Measurements from ENCODE around the gene PLEKHA4. TPM values are rescaled to one million over a fixed set of nuclear protein-coding genes. Genes with fewer than 3 reads are reported as not detected.
A peak's percentile ranks its signal among the peaks of the same experiment; 100 is the strongest.
"Not testable (repeated sequence)": the region's sequence is repeated elsewhere in the genome, so short reads cannot be mapped to it uniquely, and the experiment has no call there.

PLEKHA4 gene
- total RNA-seq, 1 experiment from 2014 or later: 3.0 TPM

DNA sequence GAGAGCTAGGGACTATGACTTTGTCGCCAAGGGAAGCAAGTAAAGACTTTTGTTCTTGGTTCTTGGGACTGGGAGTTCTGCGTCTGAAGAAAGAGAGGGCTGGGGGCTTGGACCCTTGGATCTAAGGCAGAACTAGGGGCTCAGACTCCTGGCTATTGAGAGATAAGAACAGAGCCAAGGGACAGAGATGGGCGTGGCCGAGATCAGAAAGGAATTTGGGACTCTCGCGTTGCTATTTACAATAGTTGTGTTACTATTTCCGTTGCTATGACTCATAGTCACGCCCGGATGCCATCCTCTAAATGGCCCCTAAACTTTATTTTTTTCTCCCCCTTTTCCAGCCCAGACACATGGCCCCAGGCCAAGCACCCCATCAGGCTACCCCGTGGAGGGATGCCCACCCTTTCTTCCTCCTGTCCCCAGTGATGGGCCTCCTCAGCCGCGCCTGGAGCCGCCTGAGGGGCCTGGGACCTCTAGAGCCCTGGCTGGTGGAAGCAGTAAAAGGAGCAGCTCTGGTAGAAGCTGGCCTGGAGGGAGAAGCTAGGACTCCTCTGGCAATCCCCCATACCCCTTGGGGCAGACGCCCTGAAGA, 4.6 kb upstream of the PLEKHA4 start:
- in situ Hi-C loops (cut with HindIII; ENCODE audit: low pct_unique_long_range_greater_than_20kb, low sequenced_read_pairs): no loop called here
- peak; percentile 91 for DNase-seq (ENCODE audit: low read depth, low spot score)

DNA sequence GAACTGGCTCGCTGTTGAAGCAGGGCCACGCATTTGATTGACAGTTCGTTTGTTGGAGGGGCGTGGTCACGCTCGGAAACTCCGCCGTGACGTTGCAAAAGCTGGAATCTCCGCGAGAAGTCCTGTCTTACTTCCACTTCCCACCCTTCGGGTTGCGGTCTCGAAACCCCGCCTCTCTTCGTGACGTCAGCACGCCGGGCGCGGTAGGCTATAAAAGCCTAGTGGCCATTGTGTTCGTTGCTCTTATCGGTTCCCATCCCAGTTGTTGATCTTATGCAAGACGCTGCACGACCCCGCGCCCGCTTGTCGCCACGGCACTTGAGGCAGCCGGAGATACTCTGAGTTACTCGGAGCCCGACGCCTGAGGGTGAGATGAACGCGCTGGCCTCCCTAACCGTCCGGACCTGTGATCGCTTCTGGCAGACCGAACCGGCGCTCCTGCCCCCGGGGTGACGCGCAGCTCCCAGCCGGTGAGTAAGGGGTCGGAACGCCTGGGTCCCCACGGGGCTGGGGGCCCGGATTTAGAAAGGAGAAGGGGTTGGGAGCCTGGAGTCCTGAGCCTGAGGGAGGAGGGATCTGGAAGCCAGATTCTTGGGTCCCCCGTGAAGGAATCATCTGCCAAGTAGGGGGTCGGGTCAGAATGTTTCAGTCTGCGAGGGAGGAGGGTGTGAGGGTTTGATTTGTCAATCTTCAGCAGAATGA, 3.9 kb upstream of the PLEKHA4 start, which contains the start of gene PPP1R15A:
TSS of gene PPP1R15A (plus strand) at position 240 of the 702 bp plus-strand sequence. CDS start 813 bp downstream, outside the sequence.
- in situ Hi-C loops (cut with HindIII; ENCODE audit: low pct_unique_long_range_greater_than_20kb, low sequenced_read_pairs): no loop called here
- peak; percentile 98 for DNase-seq (ENCODE audit: low read depth, low spot score)

DNA sequence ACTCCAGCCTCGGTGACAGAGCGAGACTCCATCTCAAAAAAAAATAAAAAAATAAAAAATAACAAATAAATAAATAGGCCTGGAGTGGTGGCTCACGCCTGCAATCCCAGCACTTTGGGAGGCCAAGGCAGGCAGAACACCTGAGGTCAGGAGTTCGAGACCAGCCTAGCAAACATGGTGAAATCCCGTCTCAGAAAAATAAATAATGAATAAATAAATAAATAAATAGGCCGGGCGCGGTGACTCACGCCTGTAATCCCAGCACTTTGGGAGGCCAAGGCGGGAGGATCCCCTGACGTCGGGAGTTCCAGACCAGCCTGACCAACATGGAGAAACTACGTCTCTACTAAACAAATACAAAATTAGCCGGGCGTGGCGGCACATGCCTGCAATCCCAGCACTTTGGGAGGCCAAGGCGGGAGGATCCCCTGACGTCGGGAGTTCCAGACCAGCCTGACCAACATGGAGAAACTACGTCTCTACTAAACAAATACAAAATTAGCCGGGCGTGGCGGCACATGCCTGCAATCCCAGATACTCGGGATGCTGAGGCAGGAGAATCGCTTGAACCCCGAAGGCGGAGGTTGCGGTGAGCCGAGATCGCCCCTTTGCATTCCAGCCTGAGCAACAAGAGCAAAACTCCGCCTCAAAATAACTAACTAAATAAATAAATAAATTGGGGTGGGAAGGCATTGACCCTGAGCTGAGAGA, 3.2 kb upstream of the PLEKHA4 start:
- DNase-seq (ENCODE audit: low read depth, low spot score); in situ Hi-C loops (cut with HindIII; ENCODE audit: low pct_unique_long_range_greater_than_20kb, low sequenced_read_pairs): not testable (repeated sequence)

DNA sequence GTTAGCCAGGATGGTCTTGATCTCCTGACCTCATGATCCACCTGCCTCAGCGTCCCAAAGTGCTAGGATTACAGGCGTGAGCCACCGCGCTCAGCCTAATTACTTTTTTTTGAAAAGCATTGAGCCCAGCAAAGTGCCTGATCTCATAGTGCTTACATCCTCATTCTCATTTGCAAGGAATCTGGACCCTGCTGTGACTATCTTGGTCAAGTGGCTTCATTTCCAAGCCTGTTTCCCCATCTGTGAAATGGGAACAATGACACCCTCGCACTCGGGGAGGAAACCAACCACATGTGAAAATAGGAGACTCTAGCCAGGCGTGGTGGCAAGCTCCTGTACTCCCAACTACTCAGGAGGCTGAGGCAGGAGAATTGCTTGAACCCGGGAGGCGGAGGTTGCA, 1.6 kb upstream of the PLEKHA4 start:
- no peak for DNase-seq (ENCODE audit: low read depth, low spot score)
- in situ Hi-C loops (cut with HindIII; ENCODE audit: low pct_unique_long_range_greater_than_20kb, low sequenced_read_pairs): no loop called here

DNA sequence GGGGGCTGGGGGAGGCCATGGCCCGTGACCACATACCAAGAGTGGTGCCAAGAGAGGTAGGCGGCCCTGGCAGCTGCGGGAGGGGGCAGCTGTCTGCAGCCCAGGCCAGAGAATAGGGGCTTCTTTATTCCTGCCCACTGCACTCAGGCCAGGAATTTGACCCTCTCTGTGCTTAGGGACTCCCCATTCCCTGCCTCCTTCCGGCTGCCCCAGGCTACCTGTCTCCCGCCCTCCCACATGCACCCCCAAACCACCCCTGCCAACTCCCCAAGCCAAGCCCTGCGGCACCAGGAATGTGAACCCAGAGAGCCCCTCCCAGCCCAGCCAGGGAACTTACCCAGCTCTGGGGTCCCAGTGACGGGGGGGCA, 687 bp downstream of the PLEKHA4 start:
- in situ Hi-C loops (cut with HindIII; ENCODE audit: low pct_unique_long_range_greater_than_20kb, low sequenced_read_pairs): no loop called here
- no peak for DNase-seq (ENCODE audit: low read depth, low spot score)

DNA sequence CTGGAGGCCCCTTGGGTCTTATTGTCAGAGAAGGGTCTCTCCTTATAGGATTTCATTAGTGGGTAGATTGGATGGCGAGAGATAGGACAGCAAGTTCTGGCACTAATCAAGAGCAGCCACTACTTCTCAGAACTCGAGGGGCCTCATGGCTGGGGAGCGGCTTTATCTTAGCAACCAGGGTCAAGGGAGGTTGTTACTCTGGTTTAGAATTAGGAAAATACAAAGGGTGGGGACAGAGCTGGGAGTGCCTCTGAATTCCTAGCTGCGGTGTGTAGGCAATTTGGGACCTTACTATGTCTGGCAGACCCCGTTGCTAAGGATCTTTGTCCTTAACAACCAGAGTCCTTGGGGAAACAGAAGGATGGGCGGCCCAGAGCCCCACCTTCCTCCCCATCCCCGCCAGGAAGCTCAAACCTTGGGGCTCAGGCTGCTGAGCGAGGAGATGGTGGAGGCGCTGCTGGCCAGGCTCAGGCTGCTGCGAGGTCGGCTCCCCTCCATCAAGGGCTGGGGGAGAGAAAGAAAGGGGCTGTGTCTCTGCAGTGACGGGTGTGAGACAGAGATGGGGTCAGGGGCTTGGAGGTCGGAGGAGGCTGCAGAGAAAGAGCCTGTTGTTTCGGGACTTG, 1.2 kb downstream of the PLEKHA4 start:
- no peak for DNase-seq (ENCODE audit: low read depth, low spot score)
- in situ Hi-C loops (cut with HindIII; ENCODE audit: low pct_unique_long_range_greater_than_20kb, low sequenced_read_pairs): no loop called here

DNA sequence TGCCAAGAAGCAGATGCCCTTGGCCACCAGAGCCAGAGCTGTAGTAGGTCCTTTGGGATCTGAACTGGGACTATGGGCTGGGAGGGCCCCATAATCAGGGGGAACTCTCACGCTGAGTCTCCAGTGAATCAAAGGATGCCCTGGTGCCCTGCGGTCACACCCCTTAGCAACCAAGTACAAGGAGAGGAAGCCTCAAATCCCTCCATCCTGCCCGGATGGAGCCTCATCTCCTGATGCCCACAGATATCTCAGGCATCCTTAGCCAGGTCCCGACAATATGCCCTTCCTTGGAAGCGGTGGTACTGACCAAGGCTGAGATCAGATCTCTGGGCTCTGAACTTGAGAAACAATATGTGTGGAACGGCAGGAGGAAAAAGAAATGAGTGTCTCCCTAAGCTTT, 1.7 kb downstream of the PLEKHA4 start:
- DNase-seq (ENCODE audit: low read depth, low spot score): no peak
- in situ Hi-C loops (cut with HindIII; ENCODE audit: low pct_unique_long_range_greater_than_20kb, low sequenced_read_pairs): no loop called here

DNA sequence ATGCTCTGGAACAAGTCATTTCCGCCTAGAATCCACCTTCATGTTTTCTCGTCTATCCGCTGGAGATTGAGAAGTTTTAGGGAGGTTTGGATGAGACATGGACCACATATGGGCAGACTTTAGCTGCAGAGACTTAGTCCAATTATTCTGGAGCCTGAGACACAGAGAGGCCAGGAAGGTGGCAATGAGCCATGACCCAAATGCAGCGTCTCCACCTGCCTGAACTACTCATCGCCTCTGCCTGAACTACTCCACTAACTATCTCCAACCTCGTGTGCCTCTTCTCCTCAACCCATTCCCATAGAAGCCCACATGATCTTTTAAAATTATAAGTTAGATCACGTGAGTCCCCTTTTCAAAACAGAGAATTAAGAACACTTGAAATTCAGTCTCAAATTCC, 5.6 kb downstream of the PLEKHA4 start:
- in situ Hi-C loops (cut with HindIII; ENCODE audit: low pct_unique_long_range_greater_than_20kb, low sequenced_read_pairs): no loop called here
- DNase-seq (ENCODE audit: low read depth, low spot score): no peak

DNA sequence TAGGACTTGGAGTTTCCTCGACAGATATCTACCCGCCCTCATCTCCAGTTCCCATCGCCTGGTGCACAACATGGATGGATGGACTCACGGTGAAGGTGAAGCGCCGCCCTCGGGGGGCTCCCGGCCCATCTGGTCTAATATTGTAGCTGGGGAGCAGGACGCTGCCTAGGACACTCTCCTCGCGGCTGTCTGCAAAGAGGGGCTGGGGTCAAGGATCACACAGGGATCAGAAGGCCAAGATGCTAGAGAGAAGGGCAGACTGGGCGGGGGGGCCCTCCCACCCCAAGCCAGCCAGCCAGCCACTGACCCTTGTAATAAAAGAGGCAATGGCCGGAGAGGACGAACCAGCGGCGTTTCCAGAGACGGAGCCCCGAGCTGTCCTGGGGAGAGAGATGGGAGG, 7.1 kb downstream of the PLEKHA4 start:
- no peak for DNase-seq (ENCODE audit: low read depth, low spot score)
- in situ Hi-C loops (cut with HindIII; ENCODE audit: low pct_unique_long_range_greater_than_20kb, low sequenced_read_pairs): no loop called here

DNA sequence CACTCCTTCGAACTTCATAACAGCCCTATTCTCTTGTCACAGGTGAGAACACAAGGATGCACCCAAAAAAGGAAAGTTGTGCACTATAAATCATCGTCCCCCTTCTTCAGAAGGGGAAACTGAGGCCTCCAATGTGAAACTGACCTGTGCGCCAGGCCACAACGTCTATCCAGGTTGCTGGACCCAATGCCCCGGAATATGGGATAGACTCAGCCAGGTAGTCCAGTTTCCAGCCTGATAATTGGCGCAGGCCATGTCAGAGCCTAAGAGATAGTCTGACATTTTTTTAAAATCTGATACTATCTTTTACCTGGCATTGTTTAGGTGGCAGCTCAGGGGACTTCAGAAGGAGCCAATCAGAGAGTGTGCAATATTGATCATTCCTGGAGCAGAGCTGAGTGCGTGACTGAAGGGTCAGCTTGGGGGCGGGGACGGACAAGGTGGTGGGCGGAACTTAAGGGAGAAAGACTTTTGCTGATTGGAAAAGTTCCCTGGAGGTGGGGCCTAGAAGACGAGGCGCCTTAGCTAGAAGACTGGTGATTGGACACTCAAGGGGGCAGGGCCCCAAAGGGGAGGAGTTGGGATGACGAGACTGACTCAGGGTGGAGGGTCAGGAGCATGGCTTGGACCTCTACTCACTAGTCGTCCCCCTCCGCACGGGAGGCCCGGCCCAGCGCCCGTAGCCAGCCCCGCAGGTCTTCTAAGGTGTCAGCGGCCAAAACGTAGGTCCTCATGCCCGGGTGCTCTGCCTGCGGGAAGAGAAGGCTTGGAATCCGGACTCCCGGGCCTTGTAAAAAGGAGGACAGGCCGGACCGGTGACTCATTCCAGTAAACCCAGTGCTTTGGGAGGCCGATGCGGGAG, 8.5 kb downstream of the PLEKHA4 start:
- DNase-seq (ENCODE audit: low read depth, low spot score): no peak
- in situ Hi-C loops (cut with HindIII; ENCODE audit: low pct_unique_long_range_greater_than_20kb, low sequenced_read_pairs): no loop called here

DNA sequence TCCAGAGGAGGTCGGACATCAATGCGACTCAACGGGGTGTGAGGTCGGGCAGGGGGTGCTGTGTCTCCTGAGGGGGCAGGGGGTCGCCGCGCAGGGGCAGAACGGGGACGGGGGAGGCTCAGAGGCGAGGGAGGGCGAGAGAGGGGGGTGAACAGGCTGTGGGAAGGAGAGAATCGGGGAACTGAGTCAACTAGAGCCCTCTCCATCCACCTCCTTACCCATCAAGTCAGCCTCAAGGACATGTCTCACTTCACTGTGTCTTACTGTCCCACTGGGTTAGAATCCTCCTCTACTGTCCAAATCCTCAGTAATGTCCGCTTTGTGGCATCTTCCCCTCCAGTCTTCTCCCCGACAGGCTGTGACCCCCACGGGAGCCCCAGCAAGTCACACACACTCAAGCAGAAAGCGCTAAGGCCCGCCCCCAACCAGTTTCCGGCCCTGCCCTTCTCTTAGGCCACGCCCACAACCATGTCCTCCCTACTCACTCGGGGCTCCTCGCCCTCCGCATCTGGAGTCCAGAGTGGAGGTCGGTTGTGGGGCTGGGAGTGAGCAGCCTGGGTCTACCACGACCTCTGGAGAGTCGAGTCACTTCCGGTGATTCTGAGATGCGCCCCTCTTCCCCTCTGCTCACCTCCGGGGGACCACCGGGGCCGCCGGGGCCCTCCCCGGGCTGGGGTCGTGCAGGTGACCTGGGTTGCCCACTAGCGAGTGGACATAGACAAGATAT, 9.3 kb downstream of the PLEKHA4 start:
- no peak for DNase-seq (ENCODE audit: low read depth, low spot score)
- in situ Hi-C loops (cut with HindIII; ENCODE audit: low pct_unique_long_range_greater_than_20kb, low sequenced_read_pairs): no loop called here

DNA sequence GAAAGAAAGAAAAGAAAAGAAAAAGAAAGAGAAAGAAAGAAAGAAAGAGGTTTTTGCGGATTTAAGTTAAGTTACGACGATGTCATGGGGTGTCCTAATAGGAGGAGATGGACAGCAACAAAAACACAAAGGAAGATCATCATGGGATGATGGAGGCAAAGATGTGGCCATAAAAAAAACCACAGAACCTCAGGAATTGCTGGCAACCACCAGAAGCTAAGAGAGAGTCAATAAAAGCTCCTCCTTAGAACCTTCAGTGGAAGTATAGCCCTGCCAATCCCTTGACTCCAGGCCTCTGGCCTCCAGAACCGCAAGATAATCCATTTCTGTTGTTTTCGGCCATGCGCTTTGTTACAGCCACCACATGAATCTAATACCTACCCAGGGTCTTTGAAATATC, 11.5 kb downstream of the PLEKHA4 start:
- in situ Hi-C loops (cut with HindIII; ENCODE audit: low pct_unique_long_range_greater_than_20kb, low sequenced_read_pairs): no loop called here
- no peak for DNase-seq (ENCODE audit: low read depth, low spot score)

DNA sequence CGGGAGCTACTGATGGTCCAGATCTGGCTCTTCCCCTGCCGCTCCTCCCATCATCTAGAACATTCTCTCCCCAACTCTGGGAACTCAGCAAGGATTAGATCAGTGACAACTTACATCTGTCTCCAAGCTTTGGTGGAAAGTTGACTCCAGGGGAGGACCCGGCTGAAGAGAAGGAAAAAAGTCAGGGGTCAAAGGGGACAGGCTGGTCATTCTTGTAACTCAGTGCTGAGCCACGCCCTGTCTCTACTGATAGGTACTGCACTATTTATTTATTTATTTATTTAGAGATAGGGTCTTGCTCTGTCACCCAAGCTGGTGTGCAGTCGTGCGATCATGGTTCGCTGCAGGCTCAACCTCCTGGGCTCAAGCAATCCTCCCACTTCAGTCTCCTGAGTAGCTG, 14.3 kb downstream of the PLEKHA4 start:
- in situ Hi-C loops (cut with HindIII; ENCODE audit: low pct_unique_long_range_greater_than_20kb, low sequenced_read_pairs): no loop called here
- no peak for DNase-seq (ENCODE audit: low read depth, low spot score)

DNA sequence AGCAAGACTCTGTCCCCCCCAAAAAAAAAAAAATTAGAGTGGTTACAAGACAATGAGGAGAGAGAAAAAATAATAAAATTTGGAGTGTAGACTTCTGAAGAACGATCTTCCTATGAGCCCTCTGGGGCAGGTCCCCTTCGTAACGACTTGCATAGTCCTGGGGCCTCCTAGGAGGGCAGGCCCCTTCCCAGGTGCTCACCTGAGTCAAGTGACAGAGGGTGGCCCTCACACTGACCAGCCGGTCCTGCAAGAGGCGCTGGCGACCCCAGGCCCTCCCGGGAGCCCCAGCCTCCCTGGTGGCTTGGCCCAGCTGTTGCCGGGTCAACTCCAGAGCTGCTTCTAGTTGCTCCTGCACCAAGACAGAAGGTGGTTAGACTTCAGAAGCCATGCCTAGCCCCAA, 14.9 kb downstream of the PLEKHA4 start:
- no peak for DNase-seq (ENCODE audit: low read depth, low spot score)
- in situ Hi-C loops (cut with HindIII; ENCODE audit: low pct_unique_long_range_greater_than_20kb, low sequenced_read_pairs): no loop called here

DNA sequence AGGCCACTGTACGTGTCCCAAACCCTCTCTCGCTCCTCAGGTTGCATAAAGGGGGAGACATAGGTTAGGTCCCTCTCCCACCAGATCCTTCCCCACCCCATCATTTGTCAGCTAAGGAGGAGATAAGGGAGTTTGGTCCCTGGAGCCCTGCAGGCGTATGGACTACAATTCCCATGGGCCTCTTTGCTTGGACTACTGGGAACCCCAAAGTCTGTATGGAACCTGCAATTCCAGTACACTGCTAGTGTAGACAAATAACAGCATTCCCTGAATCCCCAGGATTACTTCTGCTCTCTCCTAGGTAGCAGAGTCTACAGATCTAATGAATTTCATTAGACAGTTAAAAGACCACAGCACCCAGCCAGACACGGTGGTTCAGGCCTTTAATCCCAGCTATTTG, 16.1 kb downstream of the PLEKHA4 start:
- in situ Hi-C loops (cut with HindIII; ENCODE audit: low pct_unique_long_range_greater_than_20kb, low sequenced_read_pairs): no loop called here
- DNase-seq (ENCODE audit: low read depth, low spot score): no peak

DNA sequence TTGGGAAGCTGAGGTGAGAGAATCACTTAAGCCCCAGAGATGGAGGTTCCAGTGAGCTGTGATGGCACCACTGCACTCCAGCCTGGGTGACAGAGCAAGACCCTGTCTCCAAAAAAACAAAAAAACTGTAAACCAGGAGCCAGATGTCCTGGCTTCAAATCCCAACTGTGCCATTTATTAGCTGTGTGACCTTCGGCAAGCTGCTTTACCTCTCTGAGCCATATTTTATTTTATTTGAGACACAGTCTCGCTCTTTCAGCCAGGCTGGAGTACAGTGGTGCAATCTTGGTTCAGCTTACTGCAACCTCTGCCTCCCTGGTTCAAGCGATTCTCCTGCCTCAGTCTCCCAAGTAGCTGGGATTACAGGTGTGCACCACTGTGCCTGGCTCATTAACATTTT, 21.8 kb downstream of the PLEKHA4 start:
- in situ Hi-C loops (cut with HindIII; ENCODE audit: low pct_unique_long_range_greater_than_20kb, low sequenced_read_pairs); DNase-seq (ENCODE audit: low read depth, low spot score): not testable (repeated sequence)

DNA sequence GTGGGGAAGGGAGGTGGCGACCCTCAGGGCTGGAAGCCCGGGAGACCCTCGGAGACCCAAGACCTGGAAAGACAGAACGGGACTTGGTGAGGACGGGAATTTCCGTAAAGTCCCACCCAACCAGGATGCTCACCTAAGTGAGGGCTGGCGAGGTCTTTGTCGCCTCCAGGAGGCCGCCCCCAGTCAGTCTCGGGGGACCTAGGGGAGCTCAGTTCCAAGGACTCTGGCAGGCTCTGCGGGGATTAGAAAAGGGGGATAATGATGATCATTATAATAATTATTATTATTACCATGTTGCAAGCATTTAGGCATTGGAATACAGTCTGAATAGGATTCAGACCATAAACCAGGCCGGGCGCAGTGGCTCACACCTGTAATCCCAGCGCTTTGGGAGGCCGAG, 23.0 kb downstream of the PLEKHA4 start:
- no peak for DNase-seq (ENCODE audit: low read depth, low spot score)
- in situ Hi-C loops (cut with HindIII; ENCODE audit: low pct_unique_long_range_greater_than_20kb, low sequenced_read_pairs): no loop called here

All from SK-MEL-5 (cell line).